HG03354 (cell line): ENCODE results near the gene PHF2.
A peak's percentile ranks its signal among the peaks of the same experiment; 100 is the strongest.

Experiments
- ATAC-seq: cut with Tn5 transposase; IDR thresholded peaks from one replicate; pipeline ENCODE4 v1.9.1; 2021; ENCODE audit warnings: mild to moderate bottlenecking; ENCODE audit not compliant: unreplicated experiment, poor library complexity, severe bottlenecking

The PHF2 gene

GRCh38 chr9:93567271-93567959, 9.0 kb upstream of the PHF2 start:
- no peak for ATAC-seq

GRCh38 chr9:93568169-93568568, 8.2 kb upstream of the PHF2 start:
- no peak for ATAC-seq

GRCh38 chr9:93569621-93570174, 6.7 kb upstream of the PHF2 start:
- no peak for ATAC-seq

GRCh38 chr9:93572221-93572620, 4.2 kb upstream of the PHF2 start:
- no peak for ATAC-seq

GRCh38 chr9:93572636-93573515, 3.5 kb upstream of the PHF2 start:
- no peak for ATAC-seq

- ATAC-seq: no peak
Observed at GRCh38 chr9:93573516-93573828, 2.9 kb upstream of the PHF2 start.

GRCh38 chr9:93574091-93574899, 2.1 kb upstream of the PHF2 start:
- no peak for ATAC-seq

- no peak for ATAC-seq
Observed at GRCh38 chr9:93574900-93575795, 1.2 kb upstream of the PHF2 start.

GRCh38 chr9:93575796-93576257, 557 bp upstream of the PHF2 start:
- peak; percentile 35 for ATAC-seq

- peak; percentile 28 for ATAC-seq
Observed at GRCh38 chr9:93577078-93577974, 942 bp downstream of the PHF2 start.

- no peak for ATAC-seq
Observed at GRCh38 chr9:93577975-93578682, 1.7 kb downstream of the PHF2 start.

GRCh38 chr9:93578844-93579243, 2.5 kb downstream of the PHF2 start:
- ATAC-seq: no peak

GRCh38 chr9:93579711-93580516, 3.5 kb downstream of the PHF2 start:
- no peak for ATAC-seq

- no peak for ATAC-seq
Observed at GRCh38 chr9:93580654-93581380, 4.4 kb downstream of the PHF2 start.

GRCh38 chr9:93582115-93582514, 5.7 kb downstream of the PHF2 start:
- ATAC-seq: no peak

GRCh38 chr9:93582550-93582949, 6.2 kb downstream of the PHF2 start:
- no peak for ATAC-seq
